Caco-2 (cell line): ENCODE data around the gene SYTL1. TPM values are rescaled to one million over a fixed set of nuclear protein-coding genes. Genes with fewer than 3 reads are reported as not detected.

Source experiments
- BruUV-seq: library from RNA; stranded (reverse); fragments of 400-500 nt; replicated peaks from 2 replicates; lab custom pipeline; 2021; lab: Mats Ljungman, UMichigan
- CTCF ChIA-PET: fragments of 300-600 bp; sonication (Branson Sonifier 250); formaldehyde crosslinking; loops from one replicate; lab custom pipeline; 2022; ENCODE audit warnings: antibody characterized with exemption; lab: Charles Lee
- POLR2A ChIA-PET: fragments of 300-600 bp; sonication (Branson Sonifier 250); formaldehyde crosslinking; loops from one replicate; lab custom pipeline; 2022; ENCODE audit warnings: antibody characterized with exemption; lab: Charles Lee
- DNase-seq, 2 experiments: peaks; one replicate each; pipeline versions ENCODE4 v3.0.0 to v3.0.0-alpha.2; 2020 to 2022
- H3K27me3 ChIP-seq: replicated peaks from 2 replicates; pipeline ENCODE4 v1.6.0; 2011; ENCODE audit warnings: low read length; ENCODE audit not compliant: control insufficient read depth, insufficient read depth
- H3K36me3 ChIP-seq: 2 replicates; pipeline ENCODE4 v1.5.1; 2011; ENCODE audit warnings: low read length; ENCODE audit not compliant: control insufficient read depth, insufficient read depth
- H3K4me1 ChIP-seq: fragments of 250-450 bp; sonication (Bioruptor Pico); 2 replicates; pipeline ENCODE4 v1.5.1; 2020; ENCODE audit warnings: mild to moderate bottlenecking
- H3K4me3 ChIP-seq: 2 replicates; pipeline ENCODE4 v1.5.1; 2011; ENCODE audit warnings: low read depth, mild to moderate bottlenecking, control low read depth, low read length
- H3K9me3 ChIP-seq: fragments of 250-450 bp; sonication (Bioruptor Pico); 2 replicates; pipeline ENCODE4 v1.5.1; 2020; ENCODE audit warnings: mild to moderate bottlenecking, moderate library complexity
- H3K27ac Mint-ChIP-seq: one replicate; pipeline ENCODE4 v1.8.0; 2022; ENCODE audit warnings: mixed read lengths; ENCODE audit not compliant: unreplicated experiment
- H3K27me3 Mint-ChIP-seq: one replicate; pipeline ENCODE4 v1.8.0; 2022; ENCODE audit warnings: mixed read lengths; ENCODE audit not compliant: insufficient read depth, unreplicated experiment
- H3K36me3 Mint-ChIP-seq: one replicate; pipeline ENCODE4 v1.8.0; 2022; ENCODE audit warnings: mild to moderate bottlenecking, mixed read lengths; ENCODE audit not compliant: insufficient read depth, unreplicated experiment
- H3K4me1 Mint-ChIP-seq: one replicate; pipeline ENCODE4 v1.8.0; 2022; ENCODE audit warnings: low read depth, mixed read lengths; ENCODE audit not compliant: unreplicated experiment
- H3K4me3 Mint-ChIP-seq: one replicate; pipeline ENCODE4 v1.8.0; 2022; ENCODE audit warnings: mild to moderate bottlenecking, moderate library complexity, mixed read lengths; ENCODE audit not compliant: unreplicated experiment
- H3K9me3 Mint-ChIP-seq: one replicate; pipeline ENCODE4 v1.8.0; 2022; ENCODE audit warnings: mixed read lengths; ENCODE audit not compliant: unreplicated experiment
- CTCF ChIP-seq, 2 experiments: fragments of 200-600 bp in 1 of 2; IDR thresholded peaks; 1 replicate in 1 of 2; 2 replicates in 1 of 2; pipeline versions ENCODE4 v1.5.1 to v1.8.0; 2011 to 2022; ENCODE audit warnings: antibody characterized with exemption in 1 of 2, control low read depth in 1 of 2, inconsistent platforms in 1 of 2, low read depth in 1 of 2, low read length in 1 of 2, mild to moderate bottlenecking in 1 of 2, moderate library complexity in 1 of 2; ENCODE audit not compliant: insufficient read depth in 1 of 2, severe bottlenecking in 1 of 2, unreplicated experiment in 1 of 2
- intact Hi-C: fragments of 100-400 bp; cut with micrococcal nuclease; formaldehyde crosslinking; loops from one replicate; pipeline ENCODE4 v1.10.0; 2022; ENCODE audit not compliant: unreplicated experiment
- total RNA-seq: library from RNA; stranded (reverse); gene quantifications from 2 replicates; pipeline ENCODE4 v1.2.3, GENCODE V29; 2022

SYTL1 gene
- total RNA-seq, 1 experiment from 2014 or later, result 11.0 TPM

- no peaks in the 10 kb centered on the region for H3K9me3 Mint-ChIP-seq
- Histone ChIP-seq H3K36me3 (no peaks in the 10 kb centered on the region), H3K4me3 (no peak overlapping the region), H3K4me1 (peaks cover 8% of the 10 kb centered on the region), H3K9me3 (no peaks in the 10 kb centered on the region), H3K27me3 (no peaks in the 10 kb centered on the region)
- BruUV-seq, result no TSS peak
- peaks cover 7% of the 10 kb centered on the region for H3K4me1 Mint-ChIP-seq
- TF ChIP-seq CTCF (IDR thresholded peaks at IDR 0.05; ENCODE audit: insufficient read depth in 1 of 2, low read depth in 1 of 2, low read length in 1 of 2, severe bottlenecking in 1 of 2, unreplicated experiment in 1 of 2), result no peak
- no peak overlapping the region for H3K4me3 Mint-ChIP-seq
- intact Hi-C loops, result no loop called here
- H3K36me3 Mint-ChIP-seq, result peaks cover 8% of the 10 kb centered on the region
- no peak for DNase-seq
- ChIA-PET POLR2A (no interaction called here), CTCF (no interaction called here)
- no peak overlapping the region for H3K27ac Mint-ChIP-seq
- no peaks in the 10 kb centered on the region for H3K27me3 Mint-ChIP-seq
Measured at GRCh38 chr1:27360159-27361043, 18.6 kb downstream of the SYTL1 start.

- CTCF ChIA-PET, result no interaction called here
- no peak overlapping the region for H3K27ac Mint-ChIP-seq
- POLR2A ChIA-PET, result no interaction called here
- no peak for TF ChIP-seq CTCF (IDR thresholded peaks at IDR 0.05; ENCODE audit: insufficient read depth in 1 of 2, low read depth in 1 of 2, low read length in 1 of 2, severe bottlenecking in 1 of 2, unreplicated experiment in 1 of 2)
- peaks cover 7% of the 10 kb centered on the region for H3K4me1 Mint-ChIP-seq
- intact Hi-C loops, result no loop called here
- H3K27me3 Mint-ChIP-seq, result no peaks in the 10 kb centered on the region
- no peak for DNase-seq
- BruUV-seq, result no TSS peak
- peaks cover 12% of the 10 kb centered on the region for H3K36me3 Mint-ChIP-seq
- no peaks in the 10 kb centered on the region for H3K9me3 Mint-ChIP-seq
- Histone ChIP-seq H3K4me3 (no peak overlapping the region), H3K36me3 (no peaks in the 10 kb centered on the region), H3K4me1 (peaks cover 8% of the 10 kb centered on the region), H3K27me3 (no peaks in the 10 kb centered on the region), H3K9me3 (no peaks in the 10 kb centered on the region)
- no peak overlapping the region for H3K4me3 Mint-ChIP-seq
Measured at GRCh38 chr1:27361044-27361402, 19.2 kb downstream of the SYTL1 start.

- no peak for TF ChIP-seq CTCF (IDR thresholded peaks at IDR 0.05; ENCODE audit: insufficient read depth in 1 of 2, low read depth in 1 of 2, low read length in 1 of 2, severe bottlenecking in 1 of 2, unreplicated experiment in 1 of 2)
- no peak overlapping the region for H3K4me3 ChIP-seq
- CTCF ChIA-PET, result no interaction called here
- Mint-ChIP-seq H3K27me3 (no peaks in the 10 kb centered on the region), H3K4me3 (no peak overlapping the region), H3K4me1 (peaks cover 7% of the 10 kb centered on the region), H3K9me3 (no peaks in the 10 kb centered on the region), H3K27ac (no peak overlapping the region), H3K36me3 (peaks cover 13% of the 10 kb centered on the region)
- DNase-seq, result no peak
- intact Hi-C loops, result no loop called here
- H3K27me3 ChIP-seq, result no peaks in the 10 kb centered on the region
- H3K4me1 ChIP-seq, result peaks cover 8% of the 10 kb centered on the region
- POLR2A ChIA-PET, result no interaction called here
- no peaks in the 10 kb centered on the region for H3K9me3 ChIP-seq
- H3K36me3 ChIP-seq, result no peaks in the 10 kb centered on the region
- BruUV-seq, result no TSS peak
Measured at GRCh38 chr1:27361553-27361952, 19.7 kb downstream of the SYTL1 start.
